ENCODE measurements around the gene SHOC2.

DNA sequence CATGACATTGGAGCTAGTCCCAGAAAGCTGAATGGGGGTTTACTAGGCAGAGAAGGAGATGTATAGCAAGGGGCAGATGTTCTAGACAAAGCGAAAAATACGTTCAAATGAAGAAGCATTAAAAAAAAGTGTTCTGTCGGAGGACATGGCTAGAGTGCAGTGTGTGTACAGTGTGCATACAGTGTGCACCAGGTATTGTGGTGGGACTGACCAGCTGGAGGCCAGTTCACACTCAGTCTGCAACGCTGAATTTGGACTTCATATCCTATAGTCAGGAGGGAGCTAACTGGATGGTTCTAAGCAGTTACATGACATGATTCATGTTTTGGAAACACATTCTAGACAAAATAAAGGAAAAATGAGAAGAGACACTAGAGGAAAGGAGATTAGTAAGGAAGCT, 9.3 kb upstream of the SHOC2 start:
- TF ChIP-seq POLR2A (IDR thresholded peaks at IDR 0.05; ENCODE audit: low read depth, low read length) (no peak), POLR2AphosphoS5 (IDR thresholded peaks at IDR 0.05; ENCODE audit: low read depth, low read length) (no peak), TAF1 (IDR thresholded peaks at IDR 0.05; ENCODE audit: borderline replicate concordance, low read depth, low read length) (no peak)

All from GM12892 (cell line).